Islet precursor cell (in vitro differentiated cells): Measurements from ENCODE around the gene TESK1.

ENCODE experiments used
- DNase-seq: peaks from one replicate; pipeline ENCODE4 v3.0.0-alpha.2; 2018

Gene TESK1

GRCh38 chr9:35649431-35650340 is 44.6 kb downstream of the TESK1 start:
- no peak for DNase-seq

DNA sequence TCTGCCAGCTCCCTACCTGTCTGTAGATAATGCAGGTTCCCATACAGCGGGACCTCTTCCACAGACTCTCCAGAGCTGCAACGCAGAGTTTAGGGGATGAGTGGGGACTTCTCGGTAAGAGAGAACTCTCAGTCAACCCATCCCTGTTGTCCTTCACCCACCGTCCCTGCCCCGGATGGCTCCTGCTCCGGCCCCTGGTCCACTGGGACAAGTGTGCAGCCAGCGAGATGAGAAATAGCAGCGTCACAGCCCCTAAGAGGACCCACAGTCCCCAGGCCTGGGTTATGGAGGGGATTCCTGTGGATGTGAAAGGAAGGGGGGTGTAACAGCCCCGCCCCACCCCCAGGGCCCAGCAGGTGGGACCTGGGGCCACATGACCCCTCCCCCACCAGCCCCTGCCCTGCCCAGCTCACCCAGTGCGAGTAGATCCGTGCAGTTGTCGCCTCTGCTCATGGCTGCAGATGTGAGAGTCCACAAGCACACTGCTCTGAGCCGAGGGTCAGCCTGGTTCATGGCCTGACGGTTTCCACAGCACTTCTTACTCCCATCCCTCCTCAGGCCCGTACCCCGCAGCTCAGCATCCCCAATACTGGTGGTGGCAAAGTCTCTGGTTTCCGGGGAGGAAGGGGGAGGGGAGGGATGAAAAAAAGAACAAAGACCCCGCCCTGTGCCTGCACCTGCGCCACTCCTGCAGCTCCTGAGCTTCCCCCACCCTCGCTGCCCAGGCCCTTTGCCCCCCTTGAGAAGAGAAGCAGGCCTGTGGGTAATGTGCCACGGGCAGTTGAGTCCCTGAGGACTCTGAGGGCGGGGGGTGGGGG is 45.5 kb downstream of the TESK1 start, which contains the start of gene SIT1:
SIT1 (minus strand) TSS at position 591 of the 818 bp plus-strand sequence; CDS start at position 513, 78 bp downstream.
- no peak for DNase-seq

- DNase-seq = peak; percentile 77
These were observed 47.1 kb downstream of the TESK1 start for GRCh38 chr9:35651956-35652828.

- peak; percentile 14 for DNase-seq
These were observed 47.8 kb downstream of the TESK1 start for GRCh38 chr9:35652829-35653209.

- DNase-seq = peak; percentile 7
These were observed 48.5 kb downstream of the TESK1 start for GRCh38 chr9:35653611-35654010.

- DNase-seq = no peak
These were observed 51.3 kb downstream of the TESK1 start for GRCh38 chr9:35656348-35656747.

DNA sequence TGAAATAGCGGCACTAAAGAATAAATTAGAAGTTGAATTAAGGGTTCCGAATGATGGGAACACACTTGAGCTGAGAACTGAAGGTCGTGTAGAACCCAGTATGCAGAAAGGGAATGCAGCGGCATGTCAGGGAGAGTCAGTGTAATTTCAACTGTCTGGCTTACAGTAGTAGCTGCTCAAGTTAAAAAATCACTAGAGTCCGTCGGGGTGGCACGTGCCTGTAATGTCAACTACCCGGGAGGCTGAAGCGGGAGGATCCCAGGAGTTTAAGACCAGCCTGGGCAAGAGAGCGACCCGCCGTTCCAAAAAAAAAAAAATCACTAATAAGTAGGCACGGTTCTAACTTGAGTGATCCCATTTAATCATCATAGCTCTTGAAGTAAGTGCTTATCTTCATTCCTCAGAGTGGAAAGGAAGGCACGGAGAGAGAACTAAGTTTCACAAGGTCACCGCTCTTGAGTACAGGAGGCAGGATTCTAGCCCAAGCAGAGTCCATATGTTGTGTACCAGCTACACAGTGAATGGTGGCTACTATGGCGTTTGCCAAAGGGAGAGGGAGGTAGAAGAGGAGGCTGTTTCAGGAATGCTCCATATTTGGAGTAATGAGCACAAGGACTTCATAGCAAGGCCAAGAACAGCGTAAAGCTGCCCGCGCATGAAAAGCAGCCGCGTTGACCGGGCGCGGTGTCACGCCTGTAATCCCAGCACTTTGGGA is 51.9 kb downstream of the TESK1 start:
- DNase-seq = no peak

GRCh38 chr9:35657546-35658136 is 52.6 kb downstream of the TESK1 start, which contains the start of gene RMRP:
Gene RMRP, minus strand, starts transcription at chr9:35658019.
- DNase-seq = peak; percentile 99

- DNase-seq = peak; percentile 94
These were observed 53.3 kb downstream of the TESK1 start, which contains the start of gene CCDC107 for GRCh38 chr9:35658137-35658967. Gene CCDC107, plus strand, starts transcription at chr9:35658292. Its CDS starts 88 bp downstream, at chr9:35658380.

DNA sequence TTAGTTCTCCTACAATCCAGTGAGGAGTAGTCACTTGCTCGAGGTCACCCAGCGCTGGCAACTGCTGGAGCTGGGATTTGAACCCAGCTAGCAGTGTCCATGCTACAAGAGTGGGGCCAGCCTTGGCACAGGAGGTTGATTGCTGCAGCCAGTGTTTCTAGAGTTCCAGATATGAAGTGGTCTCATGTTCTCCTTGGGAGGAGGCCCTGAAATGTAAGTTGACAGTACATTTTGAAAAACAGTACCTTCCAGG is 53.8 kb downstream of the TESK1 start:
- no peak for DNase-seq

- no peak for DNase-seq
These were observed 54.3 kb downstream of the TESK1 start for GRCh38 chr9:35659340-35659739.
